Effector memory CD8-positive, alpha-beta T cell (primary cell): ENCODE results near the gene SIRT7.

ENCODE experiments used
- ATAC-seq: fragments of 150-1000 bp; cut with Tn5 transposase; replicated peaks from 2 replicates; pipeline ENCODE4 v1.10.0; 2021; ENCODE audit warnings: mild to moderate bottlenecking, moderate library complexity
- DNase-seq, 3 experiments: peaks; one replicate each; pipeline ENCODE4 v3.0.0; 2021
- H3K27ac Mint-ChIP-seq, 2 donors: one replicate each; pipeline ENCODE4 v1.8.0; 2022; ENCODE audit warnings: mild to moderate bottlenecking in 2 of 2, mixed read lengths in 2 of 2, moderate library complexity in 2 of 2
- H3K27me3 Mint-ChIP-seq, 2 donors: one replicate each; pipeline ENCODE4 v1.8.0; 2022; ENCODE audit warnings: mixed read lengths in 2 of 2
- H3K36me3 Mint-ChIP-seq: one replicate; pipeline ENCODE4 v1.8.0; 2022; ENCODE audit warnings: mild to moderate bottlenecking, moderate library complexity, mixed read lengths; ENCODE audit not compliant: insufficient read depth
- H3K4me1 Mint-ChIP-seq, 2 donors: one replicate each; pipeline ENCODE4 v1.8.0; 2022; ENCODE audit warnings: low read depth in 2 of 2, mixed read lengths in 2 of 2
- H3K4me3 Mint-ChIP-seq, 2 donors: one replicate each; pipeline ENCODE4 v1.8.0; 2022; ENCODE audit warnings: mild to moderate bottlenecking in 2 of 2, mixed read lengths in 2 of 2, moderate library complexity in 2 of 2
- H3K9me3 Mint-ChIP-seq, 2 donors: one replicate each; pipeline ENCODE4 v1.8.0; 2022; ENCODE audit warnings: mixed read lengths in 2 of 2

Gene SIRT7

DNA sequence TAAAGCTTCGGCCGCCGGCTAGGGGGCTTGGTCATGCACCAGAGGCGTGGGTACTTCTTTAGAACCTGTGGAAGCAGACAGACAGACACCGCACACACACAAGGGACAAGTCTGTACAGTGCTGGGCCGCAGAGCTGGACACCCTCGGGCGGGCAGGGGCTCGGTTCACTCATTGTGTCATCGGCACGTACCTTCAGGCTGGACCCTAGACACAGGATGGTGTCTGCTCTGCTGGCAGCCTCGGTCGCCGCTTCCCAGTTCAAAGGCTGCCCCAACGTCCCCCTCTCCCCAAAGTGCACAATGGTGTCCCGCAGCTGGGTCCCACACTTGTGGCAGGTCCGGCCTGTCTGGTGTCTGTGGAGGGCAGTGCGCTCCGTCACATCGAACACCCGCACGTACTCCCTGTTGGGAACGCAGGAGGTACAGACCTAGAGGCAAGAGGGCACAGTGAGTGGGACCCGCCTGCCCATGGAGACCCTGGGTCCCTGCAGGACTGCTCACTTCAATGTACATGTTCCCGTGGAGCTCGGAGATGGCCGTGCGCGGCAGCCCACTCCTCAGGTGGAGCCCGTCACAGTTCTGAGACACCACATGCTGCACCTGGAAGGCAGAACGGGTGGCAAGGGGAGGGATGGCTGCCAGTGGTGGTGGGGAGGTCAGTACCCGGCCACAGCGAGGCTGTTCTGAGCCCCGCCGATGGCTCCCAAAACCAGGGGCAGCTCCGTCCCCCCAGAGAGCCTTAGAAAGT lies 3.7 kb downstream of the SIRT7 start:
- no peaks in the 10 kb centered on the region for H3K9me3 Mint-ChIP-seq
- no peak overlapping the region for H3K4me3 Mint-ChIP-seq
- H3K27me3 Mint-ChIP-seq = no peaks in the 10 kb centered on the region
- H3K27ac Mint-ChIP-seq = no peak overlapping the region
- no peak for ATAC-seq
- H3K4me1 Mint-ChIP-seq = peaks cover 27% of the 10 kb centered on the region in 2 donors
- DNase-seq = no peak
- peaks cover 49% of the 10 kb centered on the region for H3K36me3 Mint-ChIP-seq

DNA sequence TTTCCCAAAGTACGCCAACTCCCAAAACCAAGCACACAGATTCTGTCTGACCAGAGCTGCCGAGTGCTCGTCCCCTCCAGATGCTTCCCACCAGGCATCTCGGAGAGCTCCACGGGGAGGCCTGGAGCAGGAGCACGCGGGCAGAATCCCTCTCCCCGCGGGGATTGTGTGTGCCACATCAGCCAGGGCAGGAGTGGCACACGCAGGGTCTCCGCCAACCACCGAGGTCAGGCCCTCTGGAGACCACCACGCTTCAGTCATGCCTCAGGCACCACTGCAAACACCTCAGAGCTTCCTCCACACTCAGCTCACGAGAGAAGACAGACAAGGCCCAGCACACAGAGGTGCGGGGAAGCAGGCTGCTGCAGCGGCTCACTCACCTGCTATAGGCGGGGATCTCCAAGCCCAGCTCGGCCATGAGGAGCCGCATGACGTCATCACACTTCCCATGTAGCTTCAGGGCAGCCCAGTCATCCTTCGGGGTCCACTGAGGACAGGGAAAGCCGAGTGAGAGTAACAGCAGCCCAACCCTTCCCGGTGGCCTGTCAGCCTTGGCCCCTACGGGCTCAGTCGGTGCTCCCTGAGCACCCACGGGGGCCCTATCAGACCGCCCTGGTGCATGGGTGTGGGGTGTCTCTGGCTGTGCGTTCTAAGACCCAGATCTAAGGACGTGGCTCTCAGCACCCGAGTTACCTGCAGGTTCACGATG lies 4.4 kb downstream of the SIRT7 start:
- Mint-ChIP-seq H3K9me3 (no peaks in the 10 kb centered on the region), H3K4me3 (no peak overlapping the region), H3K27ac (no peak overlapping the region), H3K27me3 (no peaks in the 10 kb centered on the region), H3K36me3 (peaks cover 49% of the 10 kb centered on the region), H3K4me1 (peaks cover 24 to 27% of the 10 kb centered on the region in 2 donors)
- ATAC-seq = no peak
- DNase-seq = no peak

DNA sequence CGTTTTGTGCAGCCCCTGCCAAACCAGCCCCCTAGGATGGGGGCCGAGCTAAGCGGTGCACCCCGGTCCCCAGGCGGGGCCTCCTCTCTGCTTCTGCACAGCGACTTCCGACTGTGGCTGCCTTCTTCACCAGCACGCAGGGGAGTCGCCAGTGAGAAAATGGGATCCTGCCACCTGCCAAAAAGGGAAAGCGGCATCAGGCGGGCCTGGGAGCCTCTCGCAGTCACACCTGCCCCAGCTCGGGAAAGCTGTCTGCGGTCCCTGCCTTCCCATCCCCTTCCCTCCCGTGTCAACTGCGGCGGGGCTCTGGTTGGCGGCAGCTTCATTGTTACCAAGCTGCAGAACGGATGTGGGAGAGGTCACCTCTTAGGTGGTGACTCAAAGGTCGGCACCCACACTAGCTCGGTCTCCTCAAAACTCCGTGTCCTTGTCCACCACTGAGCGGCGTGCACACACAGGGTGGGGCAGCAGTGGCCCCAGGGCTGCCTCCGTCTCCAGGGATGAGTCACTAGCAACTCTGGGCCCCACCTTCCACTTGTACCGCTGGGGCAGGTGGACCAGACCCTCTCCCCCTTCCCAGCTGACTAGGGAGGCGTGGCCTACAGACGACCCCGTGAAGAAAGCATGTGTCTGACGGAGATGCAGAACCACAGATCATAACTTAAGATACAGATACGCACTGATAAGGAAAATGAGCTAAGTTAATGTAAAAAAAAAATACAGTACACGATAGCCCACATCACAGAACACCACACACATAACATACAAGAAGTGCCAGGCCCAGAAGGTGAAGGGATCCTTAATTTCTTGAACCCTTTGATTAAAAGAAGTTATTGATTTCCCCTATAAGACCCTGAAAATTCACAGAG lies 5.3 kb downstream of the SIRT7 start:
- no peak for ATAC-seq

DNA sequence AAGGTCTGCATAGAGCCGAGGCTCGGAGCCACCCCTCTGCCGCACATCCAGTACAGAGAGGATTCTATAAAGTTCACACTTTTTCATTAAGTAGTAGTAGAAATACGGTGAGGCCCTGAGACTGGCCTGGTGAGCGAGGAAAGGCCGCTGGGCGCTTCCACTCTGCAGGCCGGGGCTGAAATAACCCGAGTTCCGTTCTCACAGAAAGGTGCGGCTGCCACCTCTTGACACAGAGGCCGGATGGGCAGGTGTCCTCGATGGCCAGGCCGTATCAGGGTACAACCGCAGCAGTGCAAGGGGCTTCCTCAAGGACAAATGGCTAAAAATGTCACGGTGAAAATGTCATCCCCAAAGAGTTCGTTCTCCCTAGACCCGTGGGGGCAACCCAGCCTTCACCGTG lies 6.0 kb downstream of the SIRT7 start:
- Mint-ChIP-seq H3K27ac (peak overlapping the region in 1 of 2 donors; percentile 84), H3K9me3 (no peaks in the 10 kb centered on the region), H3K36me3 (peaks cover 45% of the 10 kb centered on the region), H3K4me1 (peaks cover 14 to 18% of the 10 kb centered on the region in 2 donors), H3K4me3 (peak overlapping the region; percentile 75 to 76), H3K27me3 (no peaks in the 10 kb centered on the region)
- ATAC-seq (no peak), DNase-seq (no peak)

More for the DNA sequence above, 5.3 kb downstream of the SIRT7 start:
- DNase-seq = no peak
- no peaks in the 10 kb centered on the region for H3K9me3 Mint-ChIP-seq
- peaks cover 45% of the 10 kb centered on the region for H3K36me3 Mint-ChIP-seq
- peak overlapping the region in 1 of 2 donors; percentile 84 for H3K27ac Mint-ChIP-seq
- H3K4me1 Mint-ChIP-seq = peaks cover 19 to 22% of the 10 kb centered on the region in 2 donors
- no peaks in the 10 kb centered on the region for H3K27me3 Mint-ChIP-seq
- peak overlapping the region in 1 of 2 donors; percentile 75 for H3K4me3 Mint-ChIP-seq

DNA sequence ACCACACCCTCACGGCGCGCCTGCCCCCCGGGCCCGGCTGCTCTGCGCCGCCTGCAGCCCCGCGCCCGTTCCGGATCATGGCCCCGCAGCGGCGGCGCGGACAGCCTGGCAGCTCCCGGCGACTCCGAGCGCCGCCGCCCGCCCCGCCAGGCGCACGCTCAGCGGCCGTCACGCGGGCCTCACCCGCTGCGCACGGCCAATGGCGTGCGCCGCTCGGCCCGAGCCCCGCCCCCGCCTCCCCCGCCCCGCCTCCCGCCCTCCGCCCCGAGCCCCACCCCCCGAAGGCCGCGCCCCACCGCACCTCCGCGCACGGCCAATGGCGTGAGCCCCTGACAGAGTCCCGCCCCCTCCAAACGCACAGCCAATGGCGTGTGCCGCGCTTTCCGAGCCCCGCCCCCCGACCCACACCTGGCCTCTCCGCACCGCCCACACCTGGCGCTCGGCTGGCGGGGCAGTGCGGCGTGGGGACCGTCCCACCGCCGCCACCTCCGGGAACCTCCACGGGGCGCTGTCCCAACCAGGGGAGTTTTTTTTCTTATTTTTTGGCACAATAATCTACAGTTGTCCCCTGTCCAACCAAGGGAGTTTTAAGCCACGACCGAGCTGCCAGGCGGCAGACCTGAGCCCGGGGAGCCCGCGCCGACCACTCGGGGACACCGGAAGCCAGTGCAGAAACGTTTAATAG lies 6.6 kb downstream of the SIRT7 start, which contains the start of gene PCYT2:
TSS of gene PCYT2 (minus strand) at position 123 of the 685 bp plus-strand sequence. CDS start at position 79, 44 bp downstream.
- ATAC-seq = peak; percentile 91
- peak within 1 kb of the TSS; percentile 75 to 77 for H3K4me3 Mint-ChIP-seq
- H3K4me1 Mint-ChIP-seq = peaks cover 11 to 15% of the 10 kb centered on the region in 2 donors
- no peaks in the 10 kb centered on the region for H3K9me3 Mint-ChIP-seq
- peaks cover 43% of the 10 kb centered on the region for H3K36me3 Mint-ChIP-seq
- no peaks in the 10 kb centered on the region for H3K27me3 Mint-ChIP-seq
- DNase-seq = peak; percentile 81 to 90 (median 87)
- peak within 1 kb of the TSS in 1 of 2 donors; percentile 84 for H3K27ac Mint-ChIP-seq

DNA sequence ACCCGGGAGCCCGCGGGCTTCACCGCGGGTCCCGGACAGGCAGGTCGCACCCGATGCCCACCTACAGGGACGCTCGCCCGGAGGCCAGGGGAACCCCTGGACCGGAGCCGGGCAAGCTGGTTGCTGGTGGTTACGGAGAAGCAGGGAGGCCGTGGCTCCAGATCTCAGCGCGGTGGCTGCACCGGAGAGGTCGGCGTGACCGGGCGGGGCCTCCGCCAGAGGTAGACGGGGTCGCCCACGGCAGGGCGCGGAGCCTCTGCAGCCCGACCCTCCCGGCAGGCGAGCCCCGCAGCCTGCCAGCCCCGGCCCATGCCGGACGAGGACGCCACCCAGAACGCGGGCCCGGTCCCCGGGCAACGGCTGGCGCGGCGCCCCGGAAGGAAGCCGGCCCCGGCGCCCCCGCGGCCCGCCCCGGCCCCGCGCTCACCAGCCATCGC lies 7.1 kb downstream of the SIRT7 start:
- DNase-seq = no peak
- no peaks in the 10 kb centered on the region for H3K27me3 Mint-ChIP-seq

DNA sequence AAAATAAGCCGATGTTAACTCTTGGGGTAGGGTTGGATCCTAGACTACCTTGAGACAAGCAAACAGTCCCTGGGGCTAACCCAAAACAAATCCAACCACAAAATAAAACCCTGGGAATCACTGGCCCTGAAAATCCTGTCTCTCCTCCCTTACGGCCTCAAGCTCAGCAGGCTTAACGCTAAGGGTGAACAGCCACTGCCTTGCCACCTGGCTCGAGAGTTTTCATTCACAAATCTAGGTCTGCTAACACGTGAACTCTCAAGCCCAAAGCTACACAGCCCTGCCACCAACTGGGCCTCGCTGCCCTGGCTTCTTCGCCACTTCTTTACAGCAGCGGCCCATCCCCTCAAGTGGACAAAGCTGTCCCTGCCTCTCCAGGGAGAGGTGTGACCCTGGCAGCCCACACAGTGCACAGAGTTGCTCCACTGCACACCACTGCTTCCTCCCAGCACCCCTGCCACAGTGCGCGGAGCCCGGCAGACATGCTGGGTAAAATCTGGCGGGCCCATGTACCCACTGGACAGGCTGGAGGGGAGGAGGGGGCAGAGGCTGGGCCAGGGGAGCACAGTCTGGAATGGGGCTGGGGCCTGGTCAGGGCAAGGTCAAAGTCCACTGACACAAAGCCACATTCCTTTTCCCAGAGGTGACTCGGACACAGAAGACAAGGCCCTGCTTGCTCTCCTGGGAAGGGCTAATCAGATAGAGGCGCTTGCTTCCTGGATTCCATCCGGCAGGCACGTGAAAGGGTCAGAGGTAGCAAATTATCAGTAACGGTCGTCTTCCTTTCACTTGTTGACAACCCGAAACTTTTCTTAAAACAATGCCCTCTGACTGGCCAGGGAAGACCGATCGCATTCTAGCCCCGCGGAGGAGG lies 7.8 kb downstream of the SIRT7 start:
- H3K27ac Mint-ChIP-seq = no peak overlapping the region
- DNase-seq (no peak), ATAC-seq (no peak)
- H3K27me3 Mint-ChIP-seq = no peaks in the 10 kb centered on the region
- peaks cover 33% of the 10 kb centered on the region for H3K36me3 Mint-ChIP-seq
- peaks cover 8 to 11% of the 10 kb centered on the region in 2 donors for H3K4me1 Mint-ChIP-seq
- H3K9me3 Mint-ChIP-seq = no peaks in the 10 kb centered on the region
- H3K4me3 Mint-ChIP-seq = peak overlapping the region; percentile 71 to 77

More for the DNA sequence above, 7.1 kb downstream of the SIRT7 start:
- Mint-ChIP-seq H3K9me3 (no peaks in the 10 kb centered on the region), H3K27ac (no peak overlapping the region), H3K4me1 (peaks cover 10 to 14% of the 10 kb centered on the region in 2 donors), H3K36me3 (peaks cover 37% of the 10 kb centered on the region), H3K4me3 (peak overlapping the region; percentile 71 to 77)
- ATAC-seq = no peak

DNA sequence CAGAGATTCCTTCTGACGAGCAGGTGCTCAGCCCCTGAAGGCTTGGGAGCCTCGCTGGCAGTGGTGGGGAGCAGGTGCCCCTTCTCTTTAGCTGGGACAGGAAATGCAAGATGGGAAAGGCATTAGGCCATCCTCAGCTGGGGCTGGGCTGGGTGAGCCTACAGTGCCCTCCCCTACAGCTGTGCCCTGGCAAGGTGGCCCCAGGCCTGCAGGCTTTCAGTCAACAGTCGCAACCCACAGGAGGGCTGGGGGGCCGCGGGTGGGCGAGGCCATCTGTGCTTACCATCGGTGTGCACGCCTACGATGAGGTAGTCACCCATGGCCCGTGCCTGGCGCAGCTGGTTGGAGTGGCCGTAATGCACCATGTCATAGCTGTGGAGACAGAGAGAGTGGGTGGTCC lies 8.7 kb downstream of the SIRT7 start:
- Mint-ChIP-seq H3K36me3 (peaks cover 25% of the 10 kb centered on the region), H3K9me3 (no peaks in the 10 kb centered on the region), H3K4me3 (peak overlapping the region in 1 of 2 donors; percentile 71), H3K27me3 (no peaks in the 10 kb centered on the region), H3K27ac (no peak overlapping the region), H3K4me1 (peaks cover 8 to 11% of the 10 kb centered on the region in 2 donors)
- ATAC-seq (no peak), DNase-seq (no peak)

DNA sequence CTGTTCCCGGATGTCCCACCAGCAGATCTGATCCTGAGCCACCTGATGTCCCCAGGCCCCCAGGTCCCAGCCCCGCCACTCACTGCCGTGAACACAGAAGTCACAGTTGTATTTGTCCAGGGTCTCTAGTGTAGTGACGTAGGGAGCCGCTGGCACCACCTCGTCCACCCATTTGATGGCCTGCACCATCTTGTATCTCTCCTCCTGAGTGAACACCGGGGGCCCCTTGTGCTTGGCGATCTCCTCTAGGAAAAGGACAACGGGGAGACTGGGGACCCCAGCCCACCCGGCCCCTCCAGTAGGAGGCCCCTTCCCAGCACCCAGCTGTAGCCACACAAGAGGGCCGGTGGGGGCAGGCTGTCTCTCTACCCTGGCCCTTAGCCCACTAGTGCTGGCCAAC lies 9.2 kb downstream of the SIRT7 start:
- peaks cover 8 to 11% of the 10 kb centered on the region in 2 donors for H3K4me1 Mint-ChIP-seq
- peaks cover 24% of the 10 kb centered on the region for H3K36me3 Mint-ChIP-seq
- ATAC-seq (no peak), DNase-seq (no peak)
- no peak overlapping the region for H3K27ac Mint-ChIP-seq
- H3K9me3 Mint-ChIP-seq = no peaks in the 10 kb centered on the region
- H3K4me3 Mint-ChIP-seq = no peak overlapping the region
- H3K27me3 Mint-ChIP-seq = no peaks in the 10 kb centered on the region

DNA sequence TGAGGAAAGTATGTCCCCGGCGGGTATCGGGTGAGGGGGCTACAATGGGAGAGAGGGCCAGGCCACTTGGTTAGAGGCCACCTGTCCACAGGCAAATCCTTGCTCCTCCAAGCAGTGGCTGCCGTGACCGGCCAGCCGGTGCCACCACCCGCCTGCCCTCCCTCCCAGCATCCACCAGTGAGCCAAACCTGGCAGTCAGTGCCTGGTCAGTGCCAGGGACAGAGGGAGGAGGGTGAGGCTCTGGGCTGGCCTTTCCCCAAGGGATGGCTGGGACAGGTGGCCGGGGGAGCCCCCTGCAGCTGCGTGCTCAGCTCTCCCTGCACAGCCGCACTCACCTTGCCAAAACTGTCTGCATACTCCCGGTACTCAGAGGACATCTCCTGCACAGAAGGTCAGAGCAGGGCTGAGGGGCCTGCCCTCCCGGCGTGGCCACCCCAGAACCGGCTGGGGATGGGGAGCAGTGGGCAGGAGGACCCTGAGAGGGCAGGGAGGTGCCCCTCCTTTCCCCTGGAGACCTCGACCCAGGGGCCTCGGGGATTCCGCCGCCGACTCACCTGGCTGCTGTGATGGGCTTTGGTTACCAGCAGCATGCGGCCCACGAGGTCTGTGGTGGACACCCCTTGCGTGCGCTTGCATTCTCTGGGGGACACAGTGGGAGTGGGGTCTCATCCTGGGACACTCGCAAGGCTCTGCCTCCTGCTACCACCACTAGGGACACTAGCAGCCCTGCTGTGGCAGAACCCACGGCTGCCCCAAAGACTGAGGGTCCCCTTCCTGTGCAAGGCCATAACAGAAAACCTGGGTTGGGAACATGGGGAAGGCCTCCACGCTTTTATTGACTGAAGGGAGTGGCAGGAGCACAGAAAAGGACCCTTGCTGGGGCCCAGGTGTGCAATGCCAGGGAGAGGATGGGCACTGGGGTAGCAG lies 10.5 kb downstream of the SIRT7 start:
- DNase-seq = no peak
- Mint-ChIP-seq H3K27ac (no peak overlapping the region), H3K36me3 (peaks cover 16% of the 10 kb centered on the region), H3K4me1 (peaks cover 8% of the 10 kb centered on the region in 2 donors), H3K4me3 (no peak overlapping the region), H3K27me3 (no peaks in the 10 kb centered on the region), H3K9me3 (no peaks in the 10 kb centered on the region)
- no peak for ATAC-seq

DNA sequence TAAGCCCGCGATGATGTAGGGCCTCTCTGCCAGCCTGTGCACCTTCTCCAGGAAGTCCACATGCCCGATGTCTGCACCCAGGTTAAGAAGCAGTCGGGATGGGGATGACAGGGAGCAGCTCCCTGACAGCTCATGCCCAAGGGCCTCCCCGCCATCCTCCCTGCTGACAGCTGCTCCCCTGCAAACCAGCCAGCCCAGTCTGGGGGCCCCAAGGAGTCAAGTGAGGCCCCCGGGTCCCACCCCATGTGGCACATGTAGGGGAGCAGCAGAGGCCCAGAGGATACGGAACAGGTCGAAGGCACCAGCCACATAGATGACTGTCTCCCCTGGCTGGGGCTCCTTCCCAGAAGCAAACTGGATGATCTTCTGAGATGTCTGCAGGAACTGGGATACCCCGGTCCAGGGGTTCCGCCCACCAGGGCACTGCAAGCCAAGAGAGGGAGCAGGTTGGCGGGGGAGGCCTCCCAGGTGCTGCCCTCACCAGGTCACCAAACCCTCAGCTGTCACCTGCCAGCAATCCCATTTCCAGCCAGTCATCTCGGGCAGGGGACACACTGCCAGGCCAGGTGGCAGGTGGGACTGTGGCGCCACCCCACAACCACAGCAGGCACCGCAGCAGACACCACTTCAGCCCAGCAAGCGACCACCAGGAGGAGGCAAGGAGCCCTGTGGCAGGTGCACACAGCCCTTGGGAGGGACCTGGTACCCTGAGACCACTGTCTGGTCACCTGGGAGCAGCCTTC lies 11.3 kb downstream of the SIRT7 start:
- H3K36me3 Mint-ChIP-seq = peaks cover 12% of the 10 kb centered on the region
- H3K4me1 Mint-ChIP-seq = peaks cover 6% of the 10 kb centered on the region in 2 donors
- ATAC-seq (no peak), DNase-seq (no peak)
- no peaks in the 10 kb centered on the region for H3K9me3 Mint-ChIP-seq
- no peak overlapping the region for H3K27ac Mint-ChIP-seq
- no peaks in the 10 kb centered on the region for H3K27me3 Mint-ChIP-seq
- H3K4me3 Mint-ChIP-seq = no peak overlapping the region
